Large intestine (tissue), 3 donors: ENCODE data around the gene DNAJC12. TPM values are rescaled to one million over a fixed set of nuclear protein-coding genes. Genes with fewer than 3 reads are reported as not detected.
"Not testable (repeated sequence)": the region's sequence is repeated elsewhere in the genome, so short reads cannot be mapped to it uniquely, and the experiment has no call there.

ENCODE experiments used
- DNase-seq, 2 donors: peaks; one replicate each; pipeline versions ENCODE4 v3.0.0 to v3.0.0-alpha.2; 2013
- H3K27ac ChIP-seq: one replicate; pipeline ENCODE4 v1.5.1; 2013; ENCODE audit warnings: low read length
- H3K27me3 ChIP-seq: 2 replicates; pipeline ENCODE4 v1.6.1; 2013; ENCODE audit warnings: low read length; ENCODE audit not compliant: control insufficient read depth, insufficient read depth
- H3K36me3 ChIP-seq: 2 replicates; pipeline ENCODE4 v1.6.1; 2013; ENCODE audit warnings: low read length; ENCODE audit not compliant: control insufficient read depth, insufficient read depth
- H3K4me1 ChIP-seq: one replicate; pipeline ENCODE4 v1.6.1; 2013; ENCODE audit warnings: low read length; ENCODE audit not compliant: control insufficient read depth, insufficient read depth
- H3K4me3 ChIP-seq: one replicate; pipeline ENCODE4 v1.5.1; 2013; ENCODE audit warnings: low read length
- H3K9me3 ChIP-seq: one replicate; pipeline ENCODE4 v1.6.1; 2013; ENCODE audit warnings: mild to moderate bottlenecking, low read depth, low read length, moderate library complexity; ENCODE audit not compliant: control insufficient read depth
- WGBS: methylation state at CpG from one replicate; pipeline ENCODE4 v1.1.5; 2013; ENCODE audit warnings: low lambda C conversion rate; ENCODE audit not compliant: insufficient coverage; 5-methylcytosine and 5-hydroxymethylcytosine counted together
- polyA plus RNA-seq: library from polyadenylated mRNA; unstranded; fragments of 120-200 nt; gene quantifications from one replicate; pipeline ENCODE4 v1.2.1, GENCODE V29; 2013

DNAJC12 gene
- polyA plus RNA-seq, 1 donor, result 10.4 TPM

- Histone ChIP-seq H3K9me3 (no peaks in the 10 kb centered on the region), H3K36me3 (no peaks in the 10 kb centered on the region), H3K27ac (peak overlapping the region; percentile 54), H3K4me3 (no peak overlapping the region), H3K27me3 (no peaks in the 10 kb centered on the region), H3K4me1 (peaks cover 9% of the 10 kb centered on the region)
- DNase-seq, result peak; percentile 29 to 65
- WGBS, result no CpG with 5 or more reads among the region's 4 CpGs
Measured at GRCh38 chr10:67780759-67781538, 57.0 kb downstream of the DNAJC12 start.

DNA sequence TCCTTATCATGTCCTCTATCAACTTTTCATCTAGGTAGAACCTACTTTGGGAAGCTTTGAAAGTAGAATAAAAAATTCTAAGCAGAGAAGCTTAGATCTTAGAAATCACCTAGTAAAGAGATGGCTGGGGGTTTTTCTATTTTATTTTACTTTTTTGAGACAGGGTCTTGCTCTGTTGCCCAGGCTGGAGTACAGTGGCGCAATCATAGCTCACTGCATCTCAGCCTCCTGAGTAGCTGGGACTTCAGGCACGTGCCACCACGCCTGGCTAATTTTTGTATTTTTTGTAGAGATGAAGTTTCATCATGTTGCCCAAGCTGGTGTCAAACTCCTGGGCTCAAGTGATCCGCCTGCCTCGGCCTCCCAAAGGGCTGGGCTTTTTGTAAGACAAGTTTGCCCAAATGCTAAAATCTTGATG is 57.8 kb downstream of the DNAJC12 start:
- H3K27ac ChIP-seq, result peak overlapping the region; percentile 54
- WGBS, result no CpG with 5 or more reads among the region's 5 CpGs
- not testable (repeated sequence) for H3K4me3 ChIP-seq

GRCh38 chr10:67779465-67780203 is 58.4 kb downstream of the DNAJC12 start:
- H3K27me3 ChIP-seq, result no peaks in the 10 kb centered on the region
- WGBS, result no CpG with 5 or more reads among the region's 4 CpGs
- H3K4me3 ChIP-seq, result no peak overlapping the region

More for the DNA sequence above, 57.8 kb downstream of the DNAJC12 start:
- not testable (repeated sequence) for H3K4me1 ChIP-seq, H3K9me3 ChIP-seq, DNase-seq, H3K27me3 ChIP-seq, H3K36me3 ChIP-seq

DNA sequence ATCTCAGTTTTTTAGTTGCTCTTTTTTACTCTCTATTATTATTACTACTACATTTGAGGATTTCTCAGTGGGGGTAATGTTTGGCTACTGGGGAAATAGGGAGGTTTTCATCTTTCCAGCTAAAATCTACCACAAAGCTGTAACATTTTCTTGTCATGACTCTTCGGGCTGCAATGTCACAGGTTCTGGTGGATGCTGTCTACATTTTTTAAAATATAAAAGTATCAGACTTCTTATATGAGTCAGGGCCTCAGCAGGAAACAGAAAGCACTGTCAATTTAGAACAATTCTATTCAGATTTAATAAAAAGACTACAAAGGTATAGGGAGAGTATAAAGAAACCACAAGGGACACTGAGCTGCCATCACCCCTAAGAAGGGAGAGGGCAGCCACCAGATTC is 61.6 kb downstream of the DNAJC12 start:
- Histone ChIP-seq H3K4me1 (peaks cover 9% of the 10 kb centered on the region), H3K27ac (no peak overlapping the region), H3K4me3 (no peak overlapping the region), H3K36me3 (no peaks in the 10 kb centered on the region), H3K27me3 (no peaks in the 10 kb centered on the region), H3K9me3 (no peaks in the 10 kb centered on the region)
- DNase-seq, result no peak
- WGBS, result no CpG with 5 or more reads among the region's 1 CpG

More at GRCh38 chr10:67779465-67780203, 58.4 kb downstream of the DNAJC12 start:
- H3K36me3 ChIP-seq, result no peaks in the 10 kb centered on the region
- peak; percentile 57 to 70 for DNase-seq
- no peaks in the 10 kb centered on the region for H3K9me3 ChIP-seq
- no peak overlapping the region for H3K27ac ChIP-seq
- peaks cover 9% of the 10 kb centered on the region for H3K4me1 ChIP-seq

GRCh38 chr10:67775279-67775678 is 62.7 kb downstream of the DNAJC12 start:
- no peak for DNase-seq
- H3K27ac ChIP-seq, result no peak overlapping the region
- no peak overlapping the region for H3K4me3 ChIP-seq
- H3K36me3 ChIP-seq, result no peaks in the 10 kb centered on the region
- no peaks in the 10 kb centered on the region for H3K27me3 ChIP-seq
- no CpG with 5 or more reads among the region's 2 CpGs for WGBS
- H3K9me3 ChIP-seq, result no peaks in the 10 kb centered on the region
- peaks cover 3% of the 10 kb centered on the region for H3K4me1 ChIP-seq

- Histone ChIP-seq H3K27me3 (no peaks in the 10 kb centered on the region), H3K27ac (no peak overlapping the region), H3K36me3 (no peaks in the 10 kb centered on the region), H3K9me3 (no peaks in the 10 kb centered on the region), H3K4me1 (no peaks in the 10 kb centered on the region), H3K4me3 (no peak overlapping the region)
- DNase-seq, result no peak
Measured at GRCh38 chr10:67772894-67773511, 65.0 kb downstream of the DNAJC12 start.

- 100% methylated on average over 1 of the region's 1 CpG for WGBS
- no peak for DNase-seq
- Histone ChIP-seq H3K4me1 (no peaks in the 10 kb centered on the region), H3K36me3 (no peaks in the 10 kb centered on the region), H3K9me3 (no peaks in the 10 kb centered on the region), H3K4me3 (no peak overlapping the region), H3K27ac (no peak overlapping the region), H3K27me3 (no peaks in the 10 kb centered on the region)
Measured at GRCh38 chr10:67772151-67772550, 65.8 kb downstream of the DNAJC12 start.

DNA sequence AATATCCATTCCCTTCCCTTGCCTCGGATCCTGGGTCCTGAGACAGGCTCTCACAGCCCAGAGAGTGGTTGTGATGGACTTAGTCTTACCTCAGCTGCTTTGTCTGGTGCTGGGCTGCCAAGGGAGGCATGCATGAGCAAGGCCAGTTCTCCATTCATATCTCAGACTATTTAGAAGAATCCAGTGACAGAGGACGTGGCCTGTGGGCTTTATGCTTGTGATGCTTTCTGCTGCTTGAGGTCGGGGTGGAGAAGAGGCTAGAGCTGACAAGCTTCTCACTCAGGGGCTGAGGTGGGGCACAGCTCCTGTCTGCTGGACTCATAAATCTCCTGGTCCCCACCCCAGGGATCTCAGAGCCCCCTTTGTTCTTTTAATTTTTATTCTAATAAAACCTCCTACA is 66.8 kb downstream of the DNAJC12 start:
- Histone ChIP-seq H3K27ac (no peak overlapping the region), H3K9me3 (no peaks in the 10 kb centered on the region), H3K27me3 (no peaks in the 10 kb centered on the region), H3K36me3 (no peaks in the 10 kb centered on the region), H3K4me3 (no peak overlapping the region), H3K4me1 (no peaks in the 10 kb centered on the region)
- no CpG with 5 or more reads among the region's 3 CpGs for WGBS
- DNase-seq, result no peak

DNA sequence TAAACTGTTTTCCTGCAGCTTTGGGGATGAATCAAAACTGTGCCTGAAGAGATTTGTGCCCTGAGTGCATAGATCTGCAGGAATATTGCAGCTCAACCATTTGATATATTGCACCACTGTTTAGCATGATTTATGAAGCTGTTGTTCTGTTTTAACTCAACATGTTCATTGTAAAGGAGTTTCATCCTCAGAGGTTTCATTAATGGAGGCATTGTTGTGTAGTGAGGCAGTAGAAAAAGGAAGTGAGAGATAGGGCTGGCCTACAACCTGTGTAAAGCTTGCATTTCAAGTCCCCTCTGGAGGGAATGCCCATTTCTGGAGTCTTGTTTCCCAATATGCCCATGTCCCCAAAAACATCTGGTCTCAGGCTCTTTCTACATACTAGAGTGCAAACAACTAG is 67.5 kb downstream of the DNAJC12 start:
- Histone ChIP-seq H3K27me3 (no peaks in the 10 kb centered on the region), H3K9me3 (no peaks in the 10 kb centered on the region), H3K4me3 (no peak overlapping the region), H3K27ac (no peak overlapping the region), H3K36me3 (no peaks in the 10 kb centered on the region), H3K4me1 (no peaks in the 10 kb centered on the region)
- DNase-seq, result no peak

- H3K9me3 ChIP-seq, result no peaks in the 10 kb centered on the region
- no peak overlapping the region for H3K4me3 ChIP-seq
- H3K4me1 ChIP-seq, result peaks cover 4% of the 10 kb centered on the region
- no peak for DNase-seq
- no peaks in the 10 kb centered on the region for H3K27me3 ChIP-seq
- no peak overlapping the region for H3K27ac ChIP-seq
- WGBS, result no CpG with 5 or more reads among the region's 2 CpGs
- no peaks in the 10 kb centered on the region for H3K36me3 ChIP-seq
Measured at GRCh38 chr10:67767244-67767643, 70.7 kb downstream of the DNAJC12 start.
